HepG2 (cell line): Measurements from ENCODE around the gene LCLAT1. TPM values are rescaled to one million over a fixed set of nuclear protein-coding genes. Genes with fewer than 3 reads are reported as not detected.

Experiments
- ATAC-seq: fragments of 200-7000 bp; cut with Tn5 transposase; 3 replicates; pipeline ENCODE4 v1.9.1; 2020; ENCODE audit warnings: mild to moderate bottlenecking, moderate library complexity
- BruUV-seq: library from RNA; stranded (reverse); fragments of 400-500 nt; replicated peaks from 2 replicates; lab custom pipeline; 2021; lab: Mats Ljungman, UMichigan
- CTCF ChIA-PET: fragments of 300-600 bp; formaldehyde crosslinking; extraction: SDS; loops from one replicate; lab custom pipeline; 2021; ENCODE audit warnings: low total read pairs, inconsistent platforms, low intra/inter-chr PET ratio; lab: Yijun Ruan, JAX
- POLR2A ChIA-PET: fragments of 350-600 bp; sonication (Branson Sonifier 250); formaldehyde crosslinking; loops from one replicate; lab custom pipeline; 2020; ENCODE audit warnings: antibody characterized with exemption, inconsistent platforms; lab: Yijun Ruan, JAX
- DNase-seq: peaks from one replicate; pipeline ENCODE4 v3.0.0-alpha.2; 2015; ENCODE audit warnings: low spot score
- FAIRE-seq: peaks from 3 replicates; lab custom pipeline; 2011; peaks lifted over from hg19 to GRCh38; lab: Jason Lieb, UNC
- H2AFZ ChIP-seq: one replicate; pipeline ENCODE4 v1.6.1; 2011; ENCODE audit warnings: low read length, inconsistent platforms
- H3K27ac ChIP-seq: fragments of 300-600 bp; 3 replicates; pipeline ENCODE4 v1.8.0; 2011; ENCODE audit warnings: mixed run types, mild to moderate bottlenecking, mixed read lengths, low read length, inconsistent platforms; ENCODE audit not compliant: insufficient read depth; ENCODE audit errors: extremely low read length
- H3K27me3 ChIP-seq, 2 experiments: fragments of 200-600 bp in 1 of 2; 2 replicates in 1 of 2; 3 replicates in 1 of 2; pipeline versions ENCODE4 v1.6.0 to v1.8.0; 2011; ENCODE audit warnings: low read length in 2 of 2, mild to moderate bottlenecking in 2 of 2, moderate library complexity in 2 of 2, inconsistent platforms in 1 of 2; ENCODE audit not compliant: insufficient read depth in 2 of 2, control insufficient read depth in 1 of 2
- H3K36me3 ChIP-seq, 2 experiments: fragments of 200-600 bp in 1 of 2; replicated peaks in 1 of 2; 2 replicates in 1 of 2; 3 replicates in 1 of 2; pipeline versions ENCODE4 v1.5.1 to v1.8.0; 2011; ENCODE audit warnings: low read length in 2 of 2, inconsistent platforms in 1 of 2; ENCODE audit not compliant: insufficient read depth in 2 of 2, control insufficient read depth in 1 of 2
- H3K4me1 ChIP-seq: 2 replicates; pipeline ENCODE4 v1.5.1; 2012; ENCODE audit warnings: low read length, inconsistent platforms; ENCODE audit not compliant: insufficient read depth
- H3K4me2 ChIP-seq: 2 replicates; pipeline ENCODE4 v1.6.0; 2011; ENCODE audit warnings: low read depth, low read length, inconsistent platforms
- H3K4me3 ChIP-seq, 3 experiments: fragments of 200-600 bp in 1 of 3; sonication (generic), shearing (Covaris generic) in 1 of 3; replicated peaks in 1 of 3; 2 replicates each; pipeline ENCODE4 v1.5.1; 2011 to 2016; ENCODE audit warnings: low read length in 3 of 3, inconsistent platforms in 2 of 3, low read depth in 2 of 3, mild to moderate bottlenecking in 2 of 3, control low read depth in 1 of 3, mixed read lengths in 1 of 3; ENCODE audit not compliant: insufficient read depth in 1 of 3
- H3K79me2 ChIP-seq: one replicate; pipeline ENCODE4 v1.6.1; 2011; ENCODE audit warnings: low read length, inconsistent platforms; ENCODE audit not compliant: insufficient read depth
- H3K9ac ChIP-seq: 2 replicates; pipeline ENCODE4 v1.6.0; 2011; ENCODE audit warnings: mild to moderate bottlenecking, low read depth, low read length, inconsistent platforms; ENCODE audit not compliant: insufficient read depth
- H3K9me3 ChIP-seq: 2 replicates; pipeline ENCODE4 v1.5.1; 2012; ENCODE audit warnings: mild to moderate bottlenecking, low read length
- H4K20me1 ChIP-seq: 2 replicates; pipeline ENCODE4 v1.6.0; 2011; ENCODE audit warnings: inconsistent platforms, mild to moderate bottlenecking, low read length, moderate library complexity; ENCODE audit not compliant: insufficient read depth
- EZH2 ChIP-seq: conservative IDR thresholded peaks from 2 replicates; pipeline ENCODE4 v1.6.1; 2012; ENCODE audit warnings: mild to moderate bottlenecking, low read depth, low read length, moderate library complexity
- PBX2 ChIP-seq: IDR thresholded peaks from 2 replicates; pipeline ENCODE4 v1.6.1; 2016; ENCODE audit warnings: control low read depth
- SRF ChIP-seq: IDR thresholded peaks from 2 replicates; pipeline ENCODE4 v1.6.1; 2011; ENCODE audit warnings: mild to moderate bottlenecking, low read depth, low read length, moderate library complexity
- ZFP62 ChIP-seq: sonication (generic); formaldehyde crosslinking; IDR thresholded peaks from 2 replicates; pipeline ENCODE4 v1.4.0; 2020; ENCODE audit warnings: missing genetic modification reagents
- ZNF800 ChIP-seq: sonication (generic); formaldehyde crosslinking; IDR thresholded peaks from 2 replicates; pipeline ENCODE4 v1.4.0; 2020; ENCODE audit warnings: missing genetic modification reagents
- WGBS: methylation state at CpG from one replicate; pipeline ENCODE4 v1.1.6; 2017; ENCODE audit warnings: low lambda C conversion rate; 5-methylcytosine and 5-hydroxymethylcytosine counted together
- in situ Hi-C: cut with HindIII; loops from 2 replicates; pipeline ENCODE4 v1.10.0; 2017; ENCODE audit warnings: low pct_unique_long_range_greater_than_20kb; ENCODE audit not compliant: extremely low pct_ligation_motif_present
- intact Hi-C: fragments of 100-400 bp; cut with micrococcal nuclease; formaldehyde crosslinking; loops from one replicate; pipeline ENCODE4 v1.10.0; 2022; ENCODE audit not compliant: unreplicated experiment
- polyA plus RNA-seq, 8 experiments: library from polyadenylated mRNA; depleted of rRNA in 3 of 8; stranded (reverse) in 7 of 8; unstranded in 1 of 8; fragments of >200 nt; fragmentation: Illumina TruSeq in 4 of 8; extraction: Trizol in 4 of 8; gene quantifications; 2 replicates each; pipeline versions ENCODE4 v1.2.1 to v1.2.3, GENCODE V29; 2011 to 2016; ENCODE audit warnings: low read depth in 4 of 8, missing spikeins in 1 of 8, mixed read lengths in 1 of 8; ENCODE audit not compliant: insufficient read depth in 1 of 8
- total RNA-seq, 5 experiments: library from RNA; depleted of rRNA; stranded (reverse); fragments of >200 nt; fragmentation: Illumina TruSeq; extraction: Trizol; gene quantifications; 2 replicates each; pipeline ENCODE4 v1.2.3, GENCODE V29; 2016; ENCODE audit warnings: low read depth in 1 of 5

Gene LCLAT1
- total and polyA plus RNA-seq, 2 of the 13 experiments (the other 11 are each of a cell fraction or from before 2014, with no cell fraction given): 18.0 to 28.0 TPM

GRCh38 chr2:30629866-30630265 is 182.8 kb downstream of the LCLAT1 start:
- TF ChIP-seq EZH2: no peak
- TF ChIP-seq SRF: no peak
- no peak for TF ChIP-seq PBX2 (CRISPR knock-in tag)
- TF ChIP-seq ZFP62 (CRISPR knock-in tag): no peak
- no peak for TF ChIP-seq ZNF800
- TF ChIP-seq, all 625 proteins: peak for 0
- POLR2A ChIA-PET: no interaction called here
- intact Hi-C loops (no loop called here), in situ Hi-C loops (no loop called here)
- H4K20me1 ChIP-seq: no peaks in the 10 kb centered on the region
- no peaks in the 10 kb centered on the region for H3K36me3 ChIP-seq
- no peak for DNase-seq
- H3K9ac ChIP-seq: no peak overlapping the region
- H3K79me2 ChIP-seq: no peaks in the 10 kb centered on the region
- H3K9me3 ChIP-seq: no peaks in the 10 kb centered on the region
- BruUV-seq: no TSS peak
- H3K4me1 ChIP-seq: no peaks in the 10 kb centered on the region
- FAIRE-seq: no peak
- no peak overlapping the region for H3K27ac ChIP-seq
- no peak for ATAC-seq
- no peak overlapping the region for H3K4me2 ChIP-seq
- WGBS: 98% methylated on average over 6 of the region's 6 CpGs
- no peak overlapping the region for H2AFZ ChIP-seq
- no peak overlapping the region for H3K4me3 ChIP-seq
- H3K27me3 ChIP-seq: no peaks in the 10 kb centered on the region
- CTCF ChIA-PET: no interaction called here
